ENCODE data around the gene SLC39A11. TPM values are rescaled to one million over a fixed set of nuclear protein-coding genes. Genes with fewer than 3 reads are reported as not detected.

The SLC39A11 gene
- total RNA-seq, 1 experiment from 2014 or later, result 18.6 TPM

- no peak overlapping the region for H3K4me3 ChIP-seq (ENCODE audit: low read depth, low read length, poor library complexity, severe bottlenecking)
- H3K4me1 ChIP-seq (ENCODE audit: insufficient read depth, low read length, poor library complexity, severe bottlenecking), result peaks cover 5% of the 10 kb centered on the region
- no peaks in the 10 kb centered on the region for H3K36me3 ChIP-seq (ENCODE audit: insufficient read depth, low read length, poor library complexity, severe bottlenecking)
- no peak for TF ChIP-seq CTCF (conservative IDR thresholded peaks at IDR 0.05; ENCODE audit: low read depth, low read length)
- TF ChIP-seq EZH2 (IDR thresholded peaks at IDR 0.05; ENCODE audit: borderline replicate concordance, low read depth, low read length, poor library complexity, severe bottlenecking), result no peak
- CTCF ChIA-PET, result no interaction called here
- no peak overlapping the region for H3K27ac ChIP-seq (ENCODE audit: low read depth, low read length, poor library complexity, severe bottlenecking)
- BruUV-seq (replicated peaks), result no TSS peak
- POLR2A ChIA-PET (ENCODE audit: low non-redundant PET), result no interaction called here
- H3K9me3 ChIP-seq (ENCODE audit: low read depth, low read length, poor library complexity, severe bottlenecking), result no peaks in the 10 kb centered on the region
- intact Hi-C loops (cut with micrococcal nuclease; ENCODE audit: unreplicated experiment), result no loop called here
- no peak for DNase-seq (ENCODE audit: low spot score)
- no peaks in the 10 kb centered on the region for H3K27me3 ChIP-seq (replicated peaks; ENCODE audit: insufficient read depth, low read depth, low read length, poor library complexity)
Measured at GRCh38 chr17:73130977-73131376, 38.5 kb upstream of the SLC39A11 start.

DNA sequence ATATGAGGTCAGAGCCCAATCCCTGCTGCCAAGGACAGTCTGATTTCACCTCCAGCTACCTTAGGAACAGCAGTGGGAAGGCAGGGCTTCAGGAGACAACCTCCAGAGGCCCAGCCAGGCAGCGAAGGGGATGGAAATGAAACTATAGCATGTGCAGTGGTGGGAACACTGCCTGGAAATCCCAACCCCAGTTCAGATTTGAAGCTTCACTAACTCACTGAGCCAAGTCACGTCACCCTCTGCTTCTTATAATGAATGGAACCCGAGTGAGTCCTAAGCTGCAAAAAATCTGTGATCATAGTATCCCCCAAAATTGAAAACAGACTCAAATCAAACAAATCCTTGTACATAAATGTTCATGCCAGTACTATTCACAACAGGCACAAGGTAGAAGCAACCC is 36.0 kb upstream of the SLC39A11 start:
- BruUV-seq (replicated peaks), result no TSS peak
- peaks cover 5% of the 10 kb centered on the region for H3K4me1 ChIP-seq (ENCODE audit: insufficient read depth, low read length, poor library complexity, severe bottlenecking)
- H3K36me3 ChIP-seq (ENCODE audit: insufficient read depth, low read length, poor library complexity, severe bottlenecking), result no peaks in the 10 kb centered on the region
- DNase-seq (ENCODE audit: low spot score), result no peak
- no peaks in the 10 kb centered on the region for H3K27me3 ChIP-seq (replicated peaks; ENCODE audit: insufficient read depth, low read depth, low read length, poor library complexity)
- no peak overlapping the region for H3K4me3 ChIP-seq (ENCODE audit: low read depth, low read length, poor library complexity, severe bottlenecking)
- no peak overlapping the region for H3K27ac ChIP-seq (ENCODE audit: low read depth, low read length, poor library complexity, severe bottlenecking)
- intact Hi-C loops (cut with micrococcal nuclease; ENCODE audit: unreplicated experiment), result no loop called here
- TF ChIP-seq EZH2 (IDR thresholded peaks at IDR 0.05; ENCODE audit: borderline replicate concordance, low read depth, low read length, poor library complexity, severe bottlenecking), result no peak
- no peak for TF ChIP-seq CTCF (conservative IDR thresholded peaks at IDR 0.05; ENCODE audit: low read depth, low read length)
- CTCF ChIA-PET, result no interaction called here
- POLR2A ChIA-PET (ENCODE audit: low non-redundant PET), result no interaction called here
- no peaks in the 10 kb centered on the region for H3K9me3 ChIP-seq (ENCODE audit: low read depth, low read length, poor library complexity, severe bottlenecking)

GRCh38 chr17:73126716-73127473 is 34.4 kb upstream of the SLC39A11 start:
- POLR2A ChIA-PET (ENCODE audit: low non-redundant PET), result no interaction called here
- no peaks in the 10 kb centered on the region for H3K36me3 ChIP-seq (ENCODE audit: insufficient read depth, low read length, poor library complexity, severe bottlenecking)
- no TSS peak for BruUV-seq (replicated peaks)
- no peak overlapping the region for H3K4me3 ChIP-seq (ENCODE audit: low read depth, low read length, poor library complexity, severe bottlenecking)
- no peak overlapping the region for H3K27ac ChIP-seq (ENCODE audit: low read depth, low read length, poor library complexity, severe bottlenecking)
- H3K9me3 ChIP-seq (ENCODE audit: low read depth, low read length, poor library complexity, severe bottlenecking), result no peaks in the 10 kb centered on the region
- DNase-seq (ENCODE audit: low spot score), result no peak
- CTCF ChIA-PET, result no interaction called here
- H3K27me3 ChIP-seq (replicated peaks; ENCODE audit: insufficient read depth, low read depth, low read length, poor library complexity), result no peaks in the 10 kb centered on the region
- TF ChIP-seq EZH2 (IDR thresholded peaks at IDR 0.05; ENCODE audit: borderline replicate concordance, low read depth, low read length, poor library complexity, severe bottlenecking), result no peak
- no peak for TF ChIP-seq CTCF (conservative IDR thresholded peaks at IDR 0.05; ENCODE audit: low read depth, low read length)
- peaks cover 2% of the 10 kb centered on the region for H3K4me1 ChIP-seq (ENCODE audit: insufficient read depth, low read length, poor library complexity, severe bottlenecking)
- intact Hi-C loops (cut with micrococcal nuclease; ENCODE audit: unreplicated experiment), result no loop called here
